Tibial artery (tissue), 4 donors: ENCODE data around the gene PADI4.

Source experiments
- DNase-seq, 2 donors: peaks; one replicate each; pipeline ENCODE4 v3.0.0-alpha.2; 2019
- H3K27ac ChIP-seq, 2 donors: fragments of 200-600 bp; sonication (generic) in 1 of 2; 1 replicate in 1 of 2; 2 replicates in 1 of 2; pipeline ENCODE4 v1.5.1; 2018 to 2019; ENCODE audit warnings: mild to moderate bottlenecking in 1 of 2
- H3K27me3 ChIP-seq, 2 donors: fragments of 200-600 bp; sonication (generic) in 1 of 2; one replicate each; pipeline versions ENCODE4 v1.5.1 to v1.6.0; 2016 to 2019
- H3K36me3 ChIP-seq, 3 donors: fragments of 200-600 bp; sonication (generic) in 2 of 3; one replicate each; pipeline ENCODE4 v1.5.1; 2016 to 2019; ENCODE audit warnings: mild to moderate bottlenecking in 2 of 3
- H3K4me1 ChIP-seq, 4 donors: fragments of 200-600 bp; sonication (generic) in 2 of 4; 1 replicate in 3 of 4; 2 replicates in 1 of 4; pipeline ENCODE4 v1.5.1; 2016 to 2019
- H3K4me3 ChIP-seq, 2 donors: fragments of 200-600 bp; sonication (generic) in 1 of 2; 1 replicate in 1 of 2; 2 replicates in 1 of 2; pipeline ENCODE4 v1.5.1; 2018 to 2019; ENCODE audit warnings: mild to moderate bottlenecking in 2 of 2
- H3K9me3 ChIP-seq, 3 donors: fragments of 200-600 bp; sonication (generic) in 1 of 3; one replicate each; pipeline ENCODE4 v1.5.1; 2016 to 2019
- CTCF ChIP-seq, 2 experiments: fragments of 200-600 bp in 1 of 2; fragments of 450-650 bp in 1 of 2; IDR thresholded peaks; one replicate each; pipeline ENCODE4 v1.5.1; 2017 to 2019; ENCODE audit warnings: antibody characterized with exemption in 2 of 2, mild to moderate bottlenecking in 1 of 2, moderate library complexity in 1 of 2
- intact Hi-C: fragments of 100-400 bp; cut with DNase I; formaldehyde crosslinking; loops from one replicate; pipeline ENCODE4 v1.15.0; 2023; ENCODE audit warnings: low total_unique reads

The PADI4 gene

GRCh38 chr1:17365293-17365692 is 57.3 kb downstream of the PADI4 start:
- no peaks in the 10 kb centered on the region for H3K36me3 ChIP-seq
- H3K27me3 ChIP-seq: peaks cover 0 to 68% of the 10 kb centered on the region in 2 donors
- no peak overlapping the region for H3K27ac ChIP-seq
- DNase-seq: no peak
- no peaks in the 10 kb centered on the region for H3K9me3 ChIP-seq
- H3K4me3 ChIP-seq: no peak overlapping the region
- intact Hi-C loops: no loop called here
- no peaks in the 10 kb centered on the region for H3K4me1 ChIP-seq
- TF ChIP-seq CTCF (IDR thresholded peaks at IDR 0.05): no peak

GRCh38 chr1:17369466-17369865 is 61.5 kb downstream of the PADI4 start:
- no peak overlapping the region for H3K27ac ChIP-seq
- intact Hi-C loops: no loop called here
- H3K4me3 ChIP-seq: no peak overlapping the region

GRCh38 chr1:17370618-17371017 is 62.6 kb downstream of the PADI4 start:
- Histone ChIP-seq H3K9me3 (no peaks in the 10 kb centered on the region), H3K4me1 (no peaks in the 10 kb centered on the region), H3K4me3 (no peak overlapping the region), H3K27ac (no peak overlapping the region), H3K36me3 (no peaks in the 10 kb centered on the region), H3K27me3 (peaks cover 0 to 71% of the 10 kb centered on the region in 2 donors)
- DNase-seq: no peak
- intact Hi-C loops: no loop called here
- no peak for TF ChIP-seq CTCF (IDR thresholded peaks at IDR 0.05)

More at GRCh38 chr1:17369466-17369865, 61.5 kb downstream of the PADI4 start:
- no peaks in the 10 kb centered on the region for H3K36me3 ChIP-seq
- TF ChIP-seq CTCF (IDR thresholded peaks at IDR 0.05): no peak
- H3K4me1 ChIP-seq: no peaks in the 10 kb centered on the region
- H3K9me3 ChIP-seq: no peaks in the 10 kb centered on the region
- no peak for DNase-seq
- peaks cover 0 to 75% of the 10 kb centered on the region in 2 donors for H3K27me3 ChIP-seq

- no peak for TF ChIP-seq CTCF (IDR thresholded peaks at IDR 0.05)
- no peaks in the 10 kb centered on the region for H3K9me3 ChIP-seq
Observed at GRCh38 chr1:17371896-17372295, 63.9 kb downstream of the PADI4 start, which contains the start of gene PADI6. TSS of gene PADI6 (plus strand) at chr1:17372196. CDS start at chr1:17372246, 50 bp downstream.

GRCh38 chr1:17372955-17373354 is 65.0 kb downstream of the PADI4 start:
- Histone ChIP-seq H3K4me3 (no peak overlapping the region), H3K36me3 (no peaks in the 10 kb centered on the region), H3K4me1 (no peaks in the 10 kb centered on the region), H3K27ac (no peak overlapping the region), H3K9me3 (no peaks in the 10 kb centered on the region), H3K27me3 (peaks cover 0 to 61% of the 10 kb centered on the region in 2 donors)
- DNase-seq: no peak
- intact Hi-C loops: no loop called here
- no peak for TF ChIP-seq CTCF (IDR thresholded peaks at IDR 0.05)

More at GRCh38 chr1:17371896-17372295, 63.9 kb downstream of the PADI4 start, which contains the start of gene PADI6:
- no peak within 1 kb of the TSS for H3K4me3 ChIP-seq
- DNase-seq: no peak
- intact Hi-C loops: no loop called here
- no peak within 1 kb of the TSS for H3K27ac ChIP-seq
- peaks cover 0 to 62% of the 10 kb centered on the region in 2 donors for H3K27me3 ChIP-seq
- H3K36me3 ChIP-seq: no peaks in the 10 kb centered on the region
- no peaks in the 10 kb centered on the region for H3K4me1 ChIP-seq

- TF ChIP-seq CTCF (IDR thresholded peaks at IDR 0.05): no peak
- no peaks in the 10 kb centered on the region for H3K36me3 ChIP-seq
- H3K4me1 ChIP-seq: no peaks in the 10 kb centered on the region
- no peak overlapping the region for H3K4me3 ChIP-seq
- no peak overlapping the region for H3K27ac ChIP-seq
- no peak for DNase-seq
- intact Hi-C loops: no loop called here
- H3K9me3 ChIP-seq: no peaks in the 10 kb centered on the region
- peaks cover 0 to 68% of the 10 kb centered on the region in 2 donors for H3K27me3 ChIP-seq
Observed at GRCh38 chr1:17375651-17376050, 67.7 kb downstream of the PADI4 start.
